Esophagus muscularis mucosa (tissue), 4 donors: Measurements from ENCODE around the gene SCFD2.

ENCODE experiments used
- CTCF ChIP-seq, 3 experiments: fragments of 200-600 bp in 2 of 3; fragments of 450-650 bp in 1 of 3; sonication (generic) in 2 of 3; IDR thresholded peaks; one replicate each; pipeline ENCODE4 v1.5.1; 2017 to 2019; ENCODE audit warnings: antibody characterized with exemption in 3 of 3, mild to moderate bottlenecking in 2 of 3, moderate library complexity in 1 of 3
- EP300 ChIP-seq: sonication (generic); formaldehyde crosslinking; IDR thresholded peaks from one replicate; pipeline ENCODE4 v1.6.1; 2017; ENCODE audit warnings: antibody characterized with exemption
- POLR2A ChIP-seq: fragments of 450-650 bp; IDR thresholded peaks from one replicate; pipeline ENCODE4 v1.6.1; 2017; ENCODE audit warnings: antibody characterized with exemption, moderate library complexity, mild to moderate bottlenecking, low read depth
- POLR2AphosphoS5 ChIP-seq, 2 donors: sonication (generic); formaldehyde crosslinking; IDR thresholded peaks; one replicate each; pipeline ENCODE4 v1.6.1; 2017; ENCODE audit warnings: antibody characterized with exemption in 2 of 2

DNA sequence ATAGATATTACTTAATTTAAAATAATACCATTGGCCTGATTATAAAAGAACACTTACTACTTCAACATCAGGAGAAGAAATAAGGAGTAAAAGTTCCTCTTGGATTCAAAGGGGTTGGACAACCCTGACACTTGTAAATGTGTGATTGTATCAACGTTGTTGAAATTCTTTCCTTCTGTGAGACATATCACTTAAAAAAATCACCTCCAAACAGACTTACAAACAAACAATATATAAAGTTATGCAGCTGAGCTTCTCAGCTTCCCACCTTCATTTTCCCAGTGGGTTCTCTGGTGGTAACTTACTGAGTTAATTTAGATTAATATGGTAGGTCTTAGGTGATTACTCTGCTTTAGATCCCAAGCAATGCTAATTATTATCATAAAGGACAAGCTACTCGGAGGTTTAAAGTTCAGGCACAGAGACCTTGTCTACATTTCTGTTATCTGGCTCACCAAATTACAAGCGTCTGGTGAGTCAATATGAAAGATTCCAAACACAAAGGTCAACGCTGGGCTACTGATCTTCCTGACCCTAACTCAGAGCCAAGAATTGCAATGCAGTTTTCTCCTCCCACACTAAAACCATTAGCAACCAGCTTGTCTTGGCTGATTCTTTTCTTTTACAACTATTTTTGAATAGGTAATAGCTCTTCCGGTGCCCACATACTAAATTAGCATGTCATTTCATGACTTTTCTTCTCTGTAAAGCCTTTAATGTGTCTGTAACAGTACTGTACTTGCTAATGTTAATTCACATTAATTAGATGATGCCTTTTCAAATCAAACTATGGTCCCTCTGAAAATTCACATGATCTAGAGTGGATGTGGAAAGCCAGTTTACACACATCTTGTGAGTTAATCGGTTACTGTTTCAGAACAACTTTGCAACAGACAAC, 346.1 kb downstream of the SCFD2 start:
- TF ChIP-seq CTCF (IDR thresholded peaks at IDR 0.05), result no peak
- TF ChIP-seq POLR2A, result no peak
- TF ChIP-seq EP300, result no peak
- no peak for TF ChIP-seq POLR2AphosphoS5 (IDR thresholded peaks at IDR 0.05)
